GM12878 (cell line): Measurements from ENCODE around the gene CCDC83. TPM values are rescaled to one million over a fixed set of nuclear protein-coding genes. Genes with fewer than 3 reads are reported as not detected.

ENCODE experiments used
- ATAC-seq: fragments of 200-7000 bp; cut with Tn5 transposase; 3 replicates; pipeline ENCODE4 v1.9.1; 2020; ENCODE audit warnings: mild to moderate bottlenecking, moderate library complexity
- BruUV-seq: library from RNA; stranded (reverse); fragments of 400-500 nt; replicated peaks from 2 replicates; lab custom pipeline; 2021; lab: Mats Ljungman, UMichigan
- CTCF ChIA-PET: fragments of 300-600 bp; sonication (Branson Sonifier 250); formaldehyde crosslinking; extraction: SDS; loops from one replicate; lab custom pipeline; 2021; ENCODE audit warnings: inconsistent platforms; lab: Yijun Ruan, JAX
- POLR2A ChIA-PET: fragments of 350-600 bp; formaldehyde crosslinking; extraction: SDS; loops from one replicate; lab custom pipeline; 2021; ENCODE audit warnings: inconsistent platforms; lab: Charles Lee
- RAD21 ChIA-PET: fragments of 300-600 bp; sonication (Branson Sonifier 250); formaldehyde crosslinking; loops from one replicate; lab custom pipeline; 2023; ENCODE audit warnings: antibody characterized with exemption; ENCODE audit not compliant: unreplicated experiment; lab: Charles Lee
- SMC1A ChIA-PET: fragments of 300-600 bp; sonication (Branson Sonifier 250); formaldehyde crosslinking; loops from one replicate; lab custom pipeline; 2023; ENCODE audit not compliant: unreplicated experiment, uncharacterized antibody; lab: Charles Lee
- DNase-seq: peaks from one replicate; pipeline ENCODE4 v3.0.0-alpha.2; 2011; ENCODE audit warnings: low read depth, low spot score
- FAIRE-seq: peaks from 3 replicates; lab custom pipeline; 2011; peaks lifted over from hg19 to GRCh38; lab: Jason Lieb, UNC
- H2AFZ ChIP-seq: 2 replicates; pipeline ENCODE4 v1.6.0; 2011; ENCODE audit warnings: low read depth, low read length, control low read depth; ENCODE audit not compliant: control insufficient read depth
- H3K27ac ChIP-seq: 2 replicates; pipeline ENCODE4 v1.5.1; 2011; ENCODE audit warnings: control low read depth; ENCODE audit not compliant: control insufficient read depth, insufficient read depth
- H3K27me3 ChIP-seq, 2 experiments: replicated peaks in 1 of 2; 2 replicates each; pipeline versions ENCODE4 v1.6.0 to v1.6.1; 2011; ENCODE audit warnings: low read length in 1 of 2; ENCODE audit not compliant: control insufficient read depth in 2 of 2, insufficient read depth in 2 of 2
- H3K36me3 ChIP-seq, 2 experiments: 2 replicates each; pipeline ENCODE4 v1.5.1; 2011; ENCODE audit warnings: low read length in 1 of 2; ENCODE audit not compliant: control insufficient read depth in 2 of 2, insufficient read depth in 2 of 2
- H3K4me1 ChIP-seq: 2 replicates; pipeline ENCODE4 v1.6.1; 2011; ENCODE audit warnings: mild to moderate bottlenecking, low read length, moderate library complexity, mixed read lengths; ENCODE audit not compliant: control insufficient read depth, insufficient read depth
- H3K4me2 ChIP-seq: 2 replicates; pipeline ENCODE4 v1.6.0; 2011; ENCODE audit warnings: control low read depth; ENCODE audit not compliant: control insufficient read depth, insufficient read depth
- H3K4me3 ChIP-seq: fragments of 200-600 bp; sonication (generic); 2 replicates; pipeline ENCODE4 v1.5.1; 2016
- H3K79me2 ChIP-seq: 2 replicates; pipeline ENCODE4 v1.6.0; 2011; ENCODE audit warnings: low read length; ENCODE audit not compliant: control insufficient read depth, insufficient read depth
- H3K9ac ChIP-seq: 2 replicates; pipeline ENCODE4 v1.8.0; 2011; ENCODE audit warnings: low read length, control low read depth, mixed read lengths; ENCODE audit not compliant: control insufficient read depth, insufficient read depth
- H3K9me3 ChIP-seq: replicated peaks from 3 replicates; pipeline ENCODE4 v1.5.1; 2011; ENCODE audit warnings: mild to moderate bottlenecking, low read length; ENCODE audit not compliant: control insufficient read depth, insufficient read depth
- H4K20me1 ChIP-seq: 2 replicates; pipeline ENCODE4 v1.6.0; 2011; ENCODE audit not compliant: control insufficient read depth, insufficient read depth
- BHLHE40 ChIP-seq, 2 experiments: fragments of 450-650 bp in 1 of 2; IDR thresholded peaks; 2 replicates each; pipeline ENCODE4 v1.6.1; 2011 to 2017; ENCODE audit warnings: low read depth in 2 of 2, borderline replicate concordance in 1 of 2, improper control_type of control experiment in 1 of 2, low read length in 1 of 2, mild to moderate bottlenecking in 1 of 2
- GABPA ChIP-seq: IDR thresholded peaks from 2 replicates; pipeline ENCODE4 v1.6.1; 2014; ENCODE audit warnings: antibody characterized with exemption, low read depth, mild to moderate bottlenecking, inconsistent platforms
- MYC ChIP-seq: IDR thresholded peaks from 2 replicates; pipeline ENCODE4 v1.6.1; 2011; ENCODE audit warnings: mild to moderate bottlenecking, low read length, moderate library complexity, inconsistent platforms; ENCODE audit not compliant: insufficient read depth, insufficient replicate concordance, insufficient read length, severe bottlenecking
- RELA ChIP-seq: fragments of 450-650 bp; IDR thresholded peaks from 2 replicates; pipeline ENCODE4 v1.8.0; 2014; ENCODE audit warnings: borderline replicate concordance; ENCODE audit not compliant: partially characterized antibody
- RFX5 ChIP-seq: IDR thresholded peaks from 2 replicates; pipeline ENCODE4 v1.6.1; 2011; ENCODE audit warnings: low read depth, low read length, improper control_type of control experiment
- SMAD1 ChIP-seq: fragments of 450-650 bp; IDR thresholded peaks from 2 replicates; pipeline ENCODE4 v1.6.1; 2018; ENCODE audit warnings: mild to moderate bottlenecking, low read depth; ENCODE audit not compliant: partially characterized antibody
- SREBF1 ChIP-seq: IDR thresholded peaks from 2 replicates; pipeline ENCODE4 v1.6.1; 2012; ENCODE audit warnings: mild to moderate bottlenecking, low read length
- SREBF2 ChIP-seq: IDR thresholded peaks from 2 replicates; pipeline ENCODE4 v1.6.1; 2012; ENCODE audit warnings: mild to moderate bottlenecking, low read length
- SUPT20H ChIP-seq: IDR thresholded peaks from 2 replicates; pipeline ENCODE4 v1.6.1; 2011; ENCODE audit warnings: low read depth, mild to moderate bottlenecking, low read length, moderate library complexity, borderline replicate concordance; ENCODE audit not compliant: control insufficient read depth
- YBX1 ChIP-seq: fragments of 450-650 bp; IDR thresholded peaks from 2 replicates; pipeline ENCODE4 v1.6.1; 2016; ENCODE audit warnings: antibody characterized with exemption
- WGBS: methylation state at CpG from one replicate; pipeline ENCODE4 v1.1.6; 2016; ENCODE audit warnings: low lambda C conversion rate; ENCODE audit not compliant: insufficient replicate concordance, insufficient coverage; ENCODE audit errors: missing lambda C conversion rate; 5-methylcytosine and 5-hydroxymethylcytosine counted together
- in situ Hi-C: fragments of 300-500 bp; cut with MboI; formaldehyde crosslinking; loops from 9 replicates; pipeline ENCODE4 v1.14.3; 2018; ENCODE audit warnings: mixed read lengths
- intact Hi-C: fragments of 100-400 bp; cut with micrococcal nuclease; formaldehyde crosslinking; loops from one replicate; pipeline ENCODE4 v1.14.2; 2022; ENCODE audit not compliant: unreplicated experiment
- polyA plus RNA-seq, 11 experiments: library from polyadenylated mRNA; depleted of rRNA in 4 of 11; unstranded in 6 of 11; stranded (reverse) in 5 of 11; fragments of >200 nt; fragmentation: Nextera tagmentation in 4 of 11; fragmentation: Illumina TruSeq in 1 of 11; extraction: Ambion mirVana in 4 of 11; extraction: Trizol in 1 of 11; gene quantifications; 1 replicate in 1 of 11; 2 replicates in 10 of 11; pipeline versions ENCODE4 v1.2.1 to v1.2.3, GENCODE V29; 2011 to 2016; ENCODE audit warnings: inconsistent platforms in 2 of 11, missing spikeins in 2 of 11, low read depth in 1 of 11
- total RNA-seq, 4 experiments: library from RNA; depleted of rRNA in 3 of 4; stranded (reverse); fragments of >200 nt in 3 of 4; fragmentation: Illumina TruSeq in 1 of 4; extraction: Trizol in 1 of 4; gene quantifications; 2 replicates each; pipeline versions ENCODE4 v1.2.1 to v1.2.3, GENCODE V29; 2013 to 2021
- TF ChIP-seq, protein P1 (sequence below): IDR thresholded peaks from 2 replicates; pipeline ENCODE4 v1.6.1; 2011; ENCODE audit warnings: mild to moderate bottlenecking, low read depth, low read length, moderate library complexity; ENCODE audit not compliant: insufficient replicate concordance
- TF ChIP-seq, protein P2 (sequence below): fragments of 150-350 bp; IDR thresholded peaks from 2 replicates; pipeline ENCODE4 v1.6.1; 2016; ENCODE audit warnings: low read depth, low read length

CCDC83 gene
- total and polyA plus RNA-seq, 10 of the 15 experiments (the other 5 are each of a cell fraction or from before 2014, with no cell fraction given) = not detected

DNA sequence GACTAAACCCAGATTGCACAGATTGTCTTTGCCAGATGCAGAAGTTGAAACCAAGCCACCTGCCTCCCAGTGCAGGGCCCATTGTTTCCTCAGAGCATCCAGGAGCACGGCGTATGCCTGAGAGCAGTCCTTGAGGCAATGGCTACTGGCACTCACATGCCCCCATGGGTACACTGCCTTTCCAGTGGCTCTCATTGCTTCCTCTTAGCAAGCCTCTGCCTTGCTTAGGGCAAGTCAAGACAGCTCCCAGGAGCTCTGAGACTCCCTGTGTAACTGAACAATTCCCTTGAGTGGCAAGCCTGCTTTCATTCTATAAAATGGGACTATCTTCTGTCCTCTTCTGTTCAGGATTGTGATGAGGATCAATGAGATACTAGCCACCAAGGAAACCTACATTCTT is 48.3 kb upstream of the CCDC83 start:
- Histone ChIP-seq H3K4me2 (no peak overlapping the region), H3K27ac (no peak overlapping the region), H3K4me1 (no peaks in the 10 kb centered on the region), H3K9ac (no peak overlapping the region), H2AFZ (no peak overlapping the region), H3K9me3 (no peaks in the 10 kb centered on the region), H4K20me1 (no peaks in the 10 kb centered on the region), H3K27me3 (peaks cover 13 to 17% of the 10 kb centered on the region in 2 experiments), H3K36me3 (no peaks in the 10 kb centered on the region), H3K79me2 (no peaks in the 10 kb centered on the region), H3K4me3 (no peak overlapping the region)
- in situ Hi-C loops (no loop called here), intact Hi-C loops (no loop called here)
- 64% methylated on average over 2 of the region's 2 CpGs for WGBS
- no TSS peak for BruUV-seq
- TF ChIP-seq BHLHE40 (IDR thresholded peaks at IDR 0.05; ENCODE audit: borderline replicate concordance in 1 of 2, low read depth in 2 of 2, low read length in 1 of 2) = no peak
- TF ChIP-seq SREBF1 = no peak
- TF ChIP-seq RFX5 = no peak
- TF ChIP-seq, protein P1, sequence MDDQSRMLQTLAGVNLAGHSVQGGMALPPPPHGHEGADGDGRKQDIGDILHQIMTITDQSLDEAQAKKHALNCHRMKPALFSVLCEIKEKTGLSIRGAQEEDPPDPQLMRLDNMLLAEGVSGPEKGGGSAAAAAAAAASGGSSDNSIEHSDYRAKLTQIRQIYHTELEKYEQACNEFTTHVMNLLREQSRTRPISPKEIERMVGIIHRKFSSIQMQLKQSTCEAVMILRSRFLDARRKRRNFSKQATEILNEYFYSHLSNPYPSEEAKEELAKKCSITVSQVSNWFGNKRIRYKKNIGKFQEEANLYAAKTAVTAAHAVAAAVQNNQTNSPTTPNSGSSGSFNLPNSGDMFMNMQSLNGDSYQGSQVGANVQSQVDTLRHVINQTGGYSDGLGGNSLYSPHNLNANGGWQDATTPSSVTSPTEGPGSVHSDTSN = no peak
- TF ChIP-seq RELA = no peak
- TF ChIP-seq, protein P2, sequence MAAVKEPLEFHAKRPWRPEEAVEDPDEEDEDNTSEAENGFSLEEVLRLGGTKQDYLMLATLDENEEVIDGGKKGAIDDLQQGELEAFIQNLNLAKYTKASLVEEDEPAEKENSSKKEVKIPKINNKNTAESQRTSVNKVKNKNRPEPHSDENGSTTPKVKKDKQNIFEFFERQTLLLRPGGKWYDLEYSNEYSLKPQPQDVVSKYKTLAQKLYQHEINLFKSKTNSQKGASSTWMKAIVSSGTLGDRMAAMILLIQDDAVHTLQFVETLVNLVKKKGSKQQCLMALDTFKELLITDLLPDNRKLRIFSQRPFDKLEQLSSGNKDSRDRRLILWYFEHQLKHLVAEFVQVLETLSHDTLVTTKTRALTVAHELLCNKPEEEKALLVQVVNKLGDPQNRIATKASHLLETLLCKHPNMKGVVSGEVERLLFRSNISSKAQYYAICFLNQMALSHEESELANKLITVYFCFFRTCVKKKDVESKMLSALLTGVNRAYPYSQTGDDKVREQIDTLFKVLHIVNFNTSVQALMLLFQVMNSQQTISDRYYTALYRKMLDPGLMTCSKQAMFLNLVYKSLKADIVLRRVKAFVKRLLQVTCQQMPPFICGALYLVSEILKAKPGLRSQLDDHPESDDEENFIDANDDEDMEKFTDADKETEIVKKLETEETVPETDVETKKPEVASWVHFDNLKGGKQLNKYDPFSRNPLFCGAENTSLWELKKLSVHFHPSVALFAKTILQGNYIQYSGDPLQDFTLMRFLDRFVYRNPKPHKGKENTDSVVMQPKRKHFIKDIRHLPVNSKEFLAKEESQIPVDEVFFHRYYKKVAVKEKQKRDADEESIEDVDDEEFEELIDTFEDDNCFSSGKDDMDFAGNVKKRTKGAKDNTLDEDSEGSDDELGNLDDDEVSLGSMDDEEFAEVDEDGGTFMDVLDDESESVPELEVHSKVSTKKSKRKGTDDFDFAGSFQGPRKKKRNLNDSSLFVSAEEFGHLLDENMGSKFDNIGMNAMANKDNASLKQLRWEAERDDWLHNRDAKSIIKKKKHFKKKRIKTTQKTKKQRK = no peak
- no peak for TF ChIP-seq YBX1
- TF ChIP-seq GABPA = no peak
- TF ChIP-seq SREBF2 = no peak
- no peak for TF ChIP-seq SUPT20H
- TF ChIP-seq MYC = no peak
- TF ChIP-seq SMAD1 = no peak
- CTCF ChIA-PET = no interaction called here
- no peak for DNase-seq
- POLR2A ChIA-PET = no interaction called here
- no peak for ATAC-seq
- RAD21 ChIA-PET = no interaction called here
- FAIRE-seq = no peak
- SMC1A ChIA-PET = no interaction called here
